HepG2 (cell line): ENCODE results near the gene ANXA6.

Source experiments
- CREM ChIP-seq, 2 experiments: sonication (generic) in 1 of 2; formaldehyde crosslinking in 1 of 2; IDR thresholded peaks; 2 replicates each; pipeline versions ENCODE4 v1.4.0 to v1.6.1; 2016 to 2020; ENCODE audit warnings: antibody characterized with exemption in 1 of 2, mild to moderate bottlenecking in 1 of 2, missing genetic modification reagents in 1 of 2
- ESRRA ChIP-seq: sonication (generic); formaldehyde crosslinking; IDR thresholded peaks from 2 replicates; pipeline ENCODE4 v1.5.1; 2020; ENCODE audit warnings: mild to moderate bottlenecking, low read depth, missing genetic modification reagents
- FOXK2 ChIP-seq: fragments of 450-650 bp; IDR thresholded peaks from 2 replicates; pipeline ENCODE4 v1.6.1; 2016
- IKZF1 ChIP-seq: fragments of 450-650 bp; IDR thresholded peaks from 2 replicates; pipeline ENCODE4 v1.7.1; 2016
- NFYB ChIP-seq: sonication (generic); formaldehyde crosslinking; IDR thresholded peaks from 2 replicates; pipeline ENCODE4 v1.4.0; 2020; ENCODE audit warnings: missing genetic modification reagents
- RARG ChIP-seq: sonication (generic); formaldehyde crosslinking; IDR thresholded peaks from 2 replicates; pipeline ENCODE4 v1.4.0; 2020; ENCODE audit warnings: low read depth, mild to moderate bottlenecking, missing genetic modification reagents
- ZNF530 ChIP-seq: sonication (generic); formaldehyde crosslinking; IDR thresholded peaks from 2 replicates; pipeline ENCODE4 v1.5.0; 2020; ENCODE audit warnings: low read depth, mild to moderate bottlenecking, missing genetic modification reagents
- TF ChIP-seq, protein P1 (sequence below): sonication (generic); formaldehyde crosslinking; IDR thresholded peaks from 2 replicates; pipeline ENCODE4 v1.4.0; 2020; ENCODE audit warnings: missing genetic modification reagents, borderline replicate concordance
- TF ChIP-seq, protein P2 (sequence below): sonication (generic); formaldehyde crosslinking; IDR thresholded peaks from 2 replicates; pipeline ENCODE4 v1.5.1; 2020; ENCODE audit warnings: mild to moderate bottlenecking, missing genetic modification reagents, moderate library complexity

DNA sequence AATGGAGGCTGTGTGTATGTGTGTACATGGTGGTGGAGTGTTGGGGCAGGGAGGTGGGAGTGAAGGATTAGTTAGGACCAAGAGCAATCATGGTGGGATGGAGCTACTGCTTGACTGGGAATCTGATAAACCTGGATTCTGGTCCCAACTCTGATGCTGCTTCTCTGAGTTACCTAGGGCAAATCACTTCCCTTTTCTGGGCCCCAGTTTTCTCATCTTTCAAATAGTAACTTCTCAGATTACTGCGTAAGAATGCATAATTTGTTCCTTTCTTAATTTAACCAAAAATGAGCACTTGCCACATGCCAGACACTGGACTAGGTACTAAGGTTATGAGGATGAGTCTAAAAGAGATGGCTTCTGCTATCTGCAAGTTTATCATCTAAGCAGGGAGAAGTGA lies 20.8 kb upstream of the ANXA6 start:
- TF ChIP-seq, protein P1, sequence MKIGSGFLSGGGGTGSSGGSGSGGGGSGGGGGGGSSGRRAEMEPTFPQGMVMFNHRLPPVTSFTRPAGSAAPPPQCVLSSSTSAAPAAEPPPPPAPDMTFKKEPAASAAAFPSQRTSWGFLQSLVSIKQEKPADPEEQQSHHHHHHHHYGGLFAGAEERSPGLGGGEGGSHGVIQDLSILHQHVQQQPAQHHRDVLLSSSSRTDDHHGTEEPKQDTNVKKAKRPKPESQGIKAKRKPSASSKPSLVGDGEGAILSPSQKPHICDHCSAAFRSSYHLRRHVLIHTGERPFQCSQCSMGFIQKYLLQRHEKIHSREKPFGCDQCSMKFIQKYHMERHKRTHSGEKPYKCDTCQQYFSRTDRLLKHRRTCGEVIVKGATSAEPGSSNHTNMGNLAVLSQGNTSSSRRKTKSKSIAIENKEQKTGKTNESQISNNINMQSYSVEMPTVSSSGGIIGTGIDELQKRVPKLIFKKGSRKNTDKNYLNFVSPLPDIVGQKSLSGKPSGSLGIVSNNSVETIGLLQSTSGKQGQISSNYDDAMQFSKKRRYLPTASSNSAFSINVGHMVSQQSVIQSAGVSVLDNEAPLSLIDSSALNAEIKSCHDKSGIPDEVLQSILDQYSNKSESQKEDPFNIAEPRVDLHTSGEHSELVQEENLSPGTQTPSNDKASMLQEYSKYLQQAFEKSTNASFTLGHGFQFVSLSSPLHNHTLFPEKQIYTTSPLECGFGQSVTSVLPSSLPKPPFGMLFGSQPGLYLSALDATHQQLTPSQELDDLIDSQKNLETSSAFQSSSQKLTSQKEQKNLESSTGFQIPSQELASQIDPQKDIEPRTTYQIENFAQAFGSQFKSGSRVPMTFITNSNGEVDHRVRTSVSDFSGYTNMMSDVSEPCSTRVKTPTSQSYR (CRISPR knock-in tag): no peak
- TF ChIP-seq ZNF530 (CRISPR knock-in tag): no peak
- no peak for TF ChIP-seq FOXK2
- TF ChIP-seq, protein P2, sequence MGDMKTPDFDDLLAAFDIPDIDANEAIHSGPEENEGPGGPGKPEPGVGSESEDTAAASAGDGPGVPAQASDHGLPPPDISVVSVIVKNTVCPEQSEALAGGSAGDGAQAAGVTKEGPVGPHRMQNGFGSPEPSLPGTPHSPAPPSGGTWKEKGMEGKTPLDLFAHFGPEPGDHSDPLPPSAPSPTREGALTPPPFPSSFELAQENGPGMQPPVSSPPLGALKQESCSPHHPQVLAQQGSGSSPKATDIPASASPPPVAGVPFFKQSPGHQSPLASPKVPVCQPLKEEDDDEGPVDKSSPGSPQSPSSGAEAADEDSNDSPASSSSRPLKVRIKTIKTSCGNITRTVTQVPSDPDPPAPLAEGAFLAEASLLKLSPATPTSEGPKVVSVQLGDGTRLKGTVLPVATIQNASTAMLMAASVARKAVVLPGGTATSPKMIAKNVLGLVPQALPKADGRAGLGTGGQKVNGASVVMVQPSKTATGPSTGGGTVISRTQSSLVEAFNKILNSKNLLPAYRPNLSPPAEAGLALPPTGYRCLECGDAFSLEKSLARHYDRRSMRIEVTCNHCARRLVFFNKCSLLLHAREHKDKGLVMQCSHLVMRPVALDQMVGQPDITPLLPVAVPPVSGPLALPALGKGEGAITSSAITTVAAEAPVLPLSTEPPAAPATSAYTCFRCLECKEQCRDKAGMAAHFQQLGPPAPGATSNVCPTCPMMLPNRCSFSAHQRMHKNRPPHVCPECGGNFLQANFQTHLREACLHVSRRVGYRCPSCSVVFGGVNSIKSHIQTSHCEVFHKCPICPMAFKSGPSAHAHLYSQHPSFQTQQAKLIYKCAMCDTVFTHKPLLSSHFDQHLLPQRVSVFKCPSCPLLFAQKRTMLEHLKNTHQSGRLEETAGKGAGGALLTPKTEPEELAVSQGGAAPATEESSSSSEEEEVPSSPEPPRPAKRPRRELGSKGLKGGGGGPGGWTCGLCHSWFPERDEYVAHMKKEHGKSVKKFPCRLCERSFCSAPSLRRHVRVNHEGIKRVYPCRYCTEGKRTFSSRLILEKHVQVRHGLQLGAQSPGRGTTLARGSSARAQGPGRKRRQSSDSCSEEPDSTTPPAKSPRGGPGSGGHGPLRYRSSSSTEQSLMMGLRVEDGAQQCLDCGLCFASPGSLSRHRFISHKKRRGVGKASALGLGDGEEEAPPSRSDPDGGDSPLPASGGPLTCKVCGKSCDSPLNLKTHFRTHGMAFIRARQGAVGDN: no peak
- TF ChIP-seq IKZF1: no peak
- no peak for TF ChIP-seq CREM (IDR thresholded peaks at IDR 0.05)
- TF ChIP-seq CREM (CRISPR knock-in tag; IDR thresholded peaks at IDR 0.05): no peak
- TF ChIP-seq ESRRA (CRISPR knock-in tag): no peak
- no peak for TF ChIP-seq RARG (CRISPR knock-in tag)
- TF ChIP-seq NFYB (CRISPR knock-in tag): no peak
